ENCODE measurements around the gene CCNB2.
A peak's percentile ranks its signal among the peaks of the same experiment; 100 is the strongest.
"Not testable (repeated sequence)": the region's sequence is repeated elsewhere in the genome, so short reads cannot be mapped to it uniquely, and the experiment has no call there.

CCNB2 gene

DNA sequence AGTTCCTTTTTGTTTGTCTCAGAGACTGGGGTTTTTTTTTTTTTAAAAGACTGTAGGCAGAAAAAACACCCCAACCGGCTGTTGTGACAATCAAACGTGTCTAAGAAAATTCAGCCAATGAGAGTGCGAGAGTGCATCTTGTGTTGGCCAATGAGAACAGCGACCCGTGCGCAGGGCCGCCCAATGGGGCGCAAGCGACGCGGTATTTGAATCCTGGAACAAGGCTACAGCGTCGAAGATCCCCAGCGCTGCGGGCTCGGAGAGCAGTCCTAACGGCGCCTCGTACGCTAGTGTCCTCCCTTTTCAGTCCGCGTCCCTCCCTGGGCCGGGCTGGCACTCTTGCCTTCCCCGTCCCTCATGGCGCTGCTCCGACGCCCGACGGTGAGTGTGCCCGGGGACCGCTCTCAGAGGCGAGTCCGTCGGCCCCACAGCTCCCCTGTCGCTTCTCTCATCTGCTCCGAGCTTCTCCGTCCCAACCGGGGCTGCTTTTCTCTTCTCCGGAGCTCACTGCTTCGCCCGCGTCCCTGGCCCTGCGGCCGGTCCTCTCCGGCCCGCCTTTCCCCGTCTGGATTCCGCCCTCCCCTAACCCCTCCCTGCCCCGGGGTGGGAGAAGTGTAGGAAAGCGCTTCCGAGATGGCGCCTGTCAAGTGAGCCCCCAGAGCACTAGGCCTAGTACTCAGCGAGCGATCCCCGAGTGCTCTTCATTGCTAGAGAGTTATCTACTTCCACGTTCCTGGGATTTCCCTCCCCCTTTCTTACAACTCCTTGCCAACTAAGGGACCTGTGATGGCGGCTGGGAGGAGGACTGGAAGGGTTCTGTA, at the start of gene CCNB2:
TSS of gene CCNB2 (plus strand) at position 235 of the 821 bp plus-strand sequence. CDS start at position 358, 123 bp downstream.
- peak; percentile 96 for DNase-seq

DNA sequence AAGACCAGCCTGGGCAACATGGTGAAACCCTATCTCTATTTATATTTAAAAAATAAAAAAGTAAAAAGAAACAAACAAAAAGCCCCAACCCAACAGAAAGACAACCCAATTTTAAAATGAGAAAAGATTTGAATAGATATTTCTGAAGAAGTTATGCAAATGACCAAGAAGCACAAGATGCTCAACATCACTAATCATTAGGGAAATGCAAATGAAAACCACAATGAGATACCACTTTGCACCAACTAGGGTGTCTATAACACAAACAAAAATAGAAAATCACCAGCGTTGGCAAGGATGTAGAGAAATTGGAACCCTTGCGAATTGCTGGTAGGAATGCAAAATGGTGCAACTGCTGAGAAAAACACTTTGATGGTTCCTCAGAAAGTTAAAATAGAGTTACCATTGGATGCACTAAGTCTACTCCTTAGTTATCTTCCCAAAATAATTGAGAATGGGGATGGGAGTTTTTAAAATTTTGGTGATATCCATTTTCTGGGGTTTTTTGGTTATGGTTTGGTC, 45.8 kb upstream of the CCNB2 start:
- DNase-seq, result no peak

DNA sequence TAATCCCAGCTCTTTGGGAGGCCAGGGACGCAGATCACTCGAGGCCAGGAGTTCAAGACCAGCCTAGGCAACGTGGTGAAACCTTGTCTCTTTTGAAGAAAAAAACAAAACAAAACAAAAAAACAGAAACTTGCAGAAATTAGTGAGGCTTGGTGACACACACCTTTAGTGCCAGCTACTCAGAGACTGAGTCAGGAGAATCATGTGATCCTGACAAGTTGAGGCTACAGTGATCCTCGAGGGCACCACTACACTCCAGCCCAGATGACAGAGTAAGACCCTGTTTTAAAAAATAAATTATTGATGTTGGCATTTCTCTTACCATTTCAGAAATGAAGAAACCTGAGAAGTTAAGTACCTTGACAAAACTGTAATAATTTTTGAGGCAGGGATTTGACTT, 44.6 kb upstream of the CCNB2 start:
- no peak for DNase-seq

DNA sequence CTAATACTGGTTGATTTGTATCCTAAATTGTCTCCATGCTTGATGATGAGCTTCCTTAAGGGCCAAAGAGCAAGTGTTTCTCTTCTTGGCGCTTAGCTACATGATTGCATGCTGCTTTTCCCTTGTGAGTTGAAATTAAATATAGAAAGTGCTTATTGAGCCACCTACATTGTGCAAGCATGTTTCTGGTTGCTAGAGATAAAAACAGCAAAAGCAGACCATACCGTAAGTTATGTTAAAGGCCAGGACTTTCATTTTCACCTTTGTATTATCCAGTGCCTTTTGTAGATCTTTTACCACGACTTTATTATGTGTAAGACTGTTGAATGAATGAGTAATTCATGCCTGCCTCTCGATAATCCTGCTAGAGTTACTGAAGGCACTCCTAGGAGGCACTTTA, 41.9 kb upstream of the CCNB2 start:
- peak; percentile 62 for DNase-seq

DNA sequence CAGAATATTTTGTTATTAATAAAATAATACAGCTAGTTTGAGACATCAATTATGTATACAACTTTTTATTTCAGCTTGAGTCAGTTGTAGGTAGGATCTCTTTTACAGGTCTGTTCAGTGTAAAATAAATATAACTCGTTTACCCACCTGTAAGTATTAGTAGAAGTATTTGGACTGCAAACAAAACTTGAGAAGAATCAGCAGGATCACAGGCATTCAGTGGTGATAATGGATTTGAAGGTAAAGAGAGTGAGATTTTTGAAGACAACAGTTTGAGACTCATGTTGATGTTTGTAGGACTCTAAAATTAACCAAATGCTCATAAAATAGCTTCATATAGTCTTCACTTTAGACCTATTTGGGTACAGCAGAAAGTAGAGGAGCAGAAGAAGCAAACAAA, 35.5 kb upstream of the CCNB2 start:
- no peak for DNase-seq

DNA sequence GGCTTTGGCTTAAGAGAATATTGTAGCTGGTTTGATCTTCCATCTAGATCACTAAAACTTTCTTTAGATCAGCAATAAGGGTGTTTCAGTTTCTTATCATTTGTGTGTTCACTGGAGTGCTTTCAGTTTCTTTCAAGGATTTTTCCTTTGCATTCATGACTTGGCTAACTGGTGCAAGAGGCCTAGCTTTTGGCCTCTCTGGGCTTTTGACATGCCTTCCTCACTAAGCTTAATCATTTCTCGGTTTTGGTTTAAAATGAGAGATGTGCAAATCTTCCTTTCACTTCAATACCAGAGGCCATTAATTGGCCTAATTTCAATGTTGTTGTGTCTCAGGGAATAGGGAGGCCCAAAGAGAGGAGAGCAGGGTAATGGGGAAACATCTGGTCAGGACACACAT, 30.3 kb upstream of the CCNB2 start:
- peak; percentile 58 for DNase-seq

DNA sequence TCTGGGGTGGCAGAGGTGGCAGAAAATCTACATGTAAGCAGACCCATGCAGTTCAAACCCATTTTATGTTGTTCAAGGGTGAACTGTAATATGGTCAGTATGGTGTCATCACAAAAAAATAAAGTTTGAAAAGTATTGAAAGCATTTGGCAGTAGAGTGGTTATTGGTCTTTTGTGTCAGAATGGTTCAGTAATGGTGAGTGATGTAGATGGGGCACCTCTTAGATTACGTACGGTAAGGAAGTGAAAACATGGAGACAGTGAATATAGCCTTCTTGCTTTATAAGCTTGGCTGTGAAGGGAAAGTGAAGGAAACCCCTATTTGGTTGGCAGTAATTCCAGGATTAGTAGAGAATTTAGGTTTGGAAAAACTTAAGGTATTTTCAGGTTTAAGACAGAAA, 17.2 kb upstream of the CCNB2 start:
- DNase-seq, result no peak

DNA sequence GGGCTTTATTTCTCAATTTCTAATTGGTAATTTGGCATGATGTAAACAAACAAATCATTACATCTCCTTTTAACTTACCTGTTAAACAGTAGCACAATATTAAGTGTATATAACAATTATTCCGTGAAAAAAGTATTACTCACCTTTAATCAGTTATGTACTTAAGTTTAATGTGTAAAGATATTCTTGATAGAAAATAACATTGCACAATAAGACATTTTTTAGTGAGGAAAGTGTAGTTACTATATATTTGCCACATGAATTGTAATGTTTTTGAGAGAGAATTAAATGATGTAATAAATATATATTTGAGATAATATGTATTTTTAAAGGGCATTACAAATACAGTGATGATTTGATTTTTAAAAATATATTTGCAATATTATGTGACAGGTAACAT, 10.9 kb upstream of the CCNB2 start:
- DNase-seq, result no peak

DNA sequence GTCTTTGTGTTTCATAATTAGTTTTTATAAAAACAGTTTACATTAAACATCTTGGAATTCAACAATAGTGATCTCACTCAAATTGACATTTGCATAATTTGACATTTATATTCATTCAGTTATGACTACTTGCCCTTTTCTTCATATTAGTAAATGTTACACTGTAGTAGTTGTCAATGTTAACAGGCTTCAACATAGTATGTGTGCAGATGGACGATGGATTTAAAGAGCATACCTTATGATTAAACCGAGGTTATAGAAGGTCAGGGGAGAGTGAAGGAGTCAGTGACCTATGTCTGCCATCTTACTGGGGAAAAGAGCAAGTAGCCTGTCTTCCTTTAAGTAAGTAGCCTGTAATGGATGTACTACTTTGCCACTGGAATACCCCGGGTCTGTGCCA, 8.5 kb upstream of the CCNB2 start:
- DNase-seq, result no peak

DNA sequence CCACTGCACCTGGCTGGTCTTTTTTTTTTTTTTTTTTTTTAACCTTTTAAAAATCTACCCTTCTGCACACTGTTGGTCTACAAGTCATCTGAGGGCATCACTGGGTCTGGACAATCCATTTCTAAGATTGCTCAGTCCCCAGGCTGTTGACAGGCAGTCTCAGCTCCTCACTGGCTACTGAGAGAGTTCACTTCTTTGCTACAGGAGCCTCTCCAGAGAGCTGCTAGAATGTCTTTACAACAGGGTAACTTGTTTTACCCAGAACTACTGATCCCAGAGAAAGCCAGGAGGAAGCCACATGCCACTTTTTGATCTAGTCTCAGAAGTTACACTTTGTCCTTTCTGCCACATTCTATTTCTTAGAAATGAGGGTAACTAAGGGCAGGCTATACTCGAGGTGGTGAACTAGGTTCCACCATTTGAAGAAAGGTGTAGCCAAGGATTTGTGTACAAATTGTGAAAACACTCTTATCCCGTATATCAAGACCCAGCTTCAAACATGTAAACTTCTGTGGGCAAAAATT, 5.7 kb upstream of the CCNB2 start:
- no peak for DNase-seq

DNA sequence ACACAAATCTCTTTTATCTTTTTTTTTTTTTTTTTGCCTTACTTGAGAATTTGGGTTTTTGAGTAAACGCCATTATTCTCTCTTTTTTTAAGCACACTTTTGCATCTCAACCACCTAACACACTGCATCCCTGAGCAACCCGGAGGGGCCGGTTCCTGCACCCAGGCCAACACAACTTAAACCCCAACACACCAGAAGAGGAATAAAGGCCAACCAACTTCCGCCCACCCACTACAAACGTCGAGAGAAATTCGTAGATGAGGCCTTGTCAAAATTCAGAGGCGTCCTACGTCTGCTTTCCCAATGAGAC, 389 bp upstream of the CCNB2 start:
- DNase-seq, result no peak

DNA sequence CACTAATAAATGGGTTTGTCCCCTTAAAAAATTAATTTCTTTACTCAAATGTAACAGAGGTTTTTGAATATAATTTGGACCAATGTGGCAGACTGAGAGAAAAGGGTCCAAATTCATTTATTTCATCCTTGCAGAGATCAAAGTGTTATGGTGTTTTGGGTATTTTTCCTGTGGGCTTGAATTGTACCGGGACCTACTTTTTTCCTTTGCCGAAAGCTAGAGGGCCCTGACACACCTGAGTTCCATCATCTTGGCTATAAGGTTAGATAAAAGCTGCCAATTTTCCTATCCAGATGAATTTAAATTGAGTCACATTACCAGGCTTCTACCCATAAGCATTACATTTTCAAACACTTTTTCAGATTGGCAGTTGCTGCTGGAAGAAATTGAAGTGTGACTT, 908 bp downstream of the CCNB2 start:
- DNase-seq, result no peak

DNA sequence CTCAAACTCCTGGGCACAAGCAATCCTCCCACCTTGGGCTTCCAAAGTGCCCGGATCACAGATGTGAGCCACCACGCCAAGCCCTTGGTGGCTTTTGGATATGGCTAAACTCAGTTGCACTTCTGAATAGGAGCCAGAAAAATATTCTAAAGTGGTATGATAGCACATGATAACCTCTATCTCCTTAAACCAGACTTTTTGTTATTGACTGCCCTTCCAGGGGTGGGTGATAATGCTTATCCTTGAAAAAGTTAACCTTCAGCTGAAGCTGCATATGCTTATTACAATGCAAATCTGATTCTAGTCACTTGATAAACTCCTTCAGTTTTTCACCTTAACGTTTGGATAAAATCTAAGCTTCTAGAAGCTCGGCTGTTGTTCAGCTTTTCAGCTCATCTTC, 6.3 kb downstream of the CCNB2 start:
- no peak for DNase-seq

DNA sequence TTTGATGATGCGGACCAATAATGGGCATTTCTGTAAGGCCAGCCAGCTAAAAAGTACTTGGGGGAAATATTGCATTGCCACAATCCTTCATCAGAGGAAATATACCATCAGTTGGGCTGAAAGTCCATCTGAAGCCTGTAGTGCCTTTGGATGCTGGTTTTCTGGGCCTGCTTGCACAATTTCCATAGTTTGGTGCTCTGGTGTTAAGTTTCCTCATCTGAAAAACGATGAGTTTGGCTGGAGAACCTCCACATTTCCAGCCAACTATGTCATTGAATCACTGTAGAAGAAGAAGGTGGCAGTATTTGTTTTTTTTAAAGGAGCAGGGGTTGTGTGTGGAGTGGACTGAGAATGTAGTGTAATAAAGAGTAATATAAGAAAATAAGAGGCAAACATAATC, 10.1 kb downstream of the CCNB2 start:
- no peak for DNase-seq

DNA sequence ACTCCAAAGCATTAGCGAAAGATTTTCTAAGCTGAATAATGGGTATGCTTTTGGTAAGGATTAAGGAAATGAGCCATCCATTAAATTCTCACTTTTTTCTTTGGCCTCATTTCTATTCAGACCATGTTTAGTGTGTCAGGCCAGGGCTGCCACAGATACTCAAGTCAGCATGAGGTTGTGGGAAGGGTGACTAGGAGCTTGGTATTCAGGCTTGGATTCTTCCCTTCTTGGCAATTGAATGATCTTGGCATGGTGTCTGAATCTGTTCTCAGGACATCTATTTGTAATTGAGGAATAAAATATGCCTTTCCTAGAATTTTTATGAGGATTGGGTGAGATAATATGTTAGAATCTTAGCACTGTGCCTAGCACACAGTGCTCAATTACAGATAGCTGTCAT, 11.2 kb downstream of the CCNB2 start:
- DNase-seq, result no peak

DNA sequence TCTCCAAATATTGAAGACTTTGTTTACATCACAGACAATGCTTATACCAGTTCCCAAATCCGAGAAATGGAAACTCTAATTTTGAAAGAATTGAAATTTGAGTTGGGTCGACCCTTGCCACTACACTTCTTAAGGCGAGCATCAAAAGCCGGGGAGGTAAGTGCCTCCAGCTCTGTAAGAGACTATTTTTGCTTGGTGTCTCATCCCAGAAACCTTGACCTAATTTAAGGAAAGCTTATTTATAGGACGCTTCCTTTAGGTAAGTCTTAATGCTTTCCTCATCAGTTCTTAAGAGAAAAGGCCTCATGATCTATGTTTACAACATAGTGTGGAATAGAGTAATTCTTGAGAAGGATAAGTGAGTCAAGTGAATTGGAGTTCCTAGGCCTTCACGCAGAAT, 11.8 kb downstream of the CCNB2 start:
- DNase-seq, result no peak

DNA sequence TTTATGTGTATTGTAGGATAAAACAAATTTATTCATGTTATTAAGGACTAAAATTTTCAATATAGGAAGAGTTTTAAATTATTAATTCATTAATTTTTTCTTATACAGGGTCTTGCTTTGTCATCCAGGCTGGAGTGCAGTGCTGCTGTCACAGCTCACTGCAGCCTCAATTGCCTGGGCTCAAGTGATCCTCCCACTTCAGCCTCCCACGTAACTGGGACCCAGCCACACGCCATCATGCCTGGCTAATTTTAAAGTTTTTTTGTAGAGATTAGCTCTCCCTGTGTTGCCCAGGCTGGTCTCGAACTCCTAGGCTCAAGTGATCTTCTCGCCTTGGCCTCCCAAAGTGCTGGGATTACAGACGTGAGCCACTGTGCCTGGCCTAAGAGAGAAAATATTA, 14.7 kb downstream of the CCNB2 start:
- DNase-seq, result no peak

DNA sequence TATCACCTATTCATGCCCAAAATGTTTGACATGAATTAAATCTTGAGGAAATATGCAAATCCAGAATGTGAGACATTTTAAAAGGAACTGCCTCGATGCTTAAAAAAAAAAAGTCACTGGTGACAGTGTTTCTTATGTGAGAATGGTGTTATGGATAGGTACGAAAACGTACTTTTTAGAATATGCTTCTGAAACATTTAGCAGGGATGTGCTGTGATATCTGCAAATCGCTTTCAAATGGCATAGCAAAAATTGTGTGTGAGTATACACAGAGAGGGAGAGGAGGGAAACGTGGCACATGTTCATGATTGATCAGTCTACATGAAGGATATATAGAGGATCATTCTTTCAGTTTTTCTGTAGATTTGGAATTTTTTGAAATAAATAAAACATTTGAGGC, 16.0 kb downstream of the CCNB2 start:
- no peak for DNase-seq

DNA sequence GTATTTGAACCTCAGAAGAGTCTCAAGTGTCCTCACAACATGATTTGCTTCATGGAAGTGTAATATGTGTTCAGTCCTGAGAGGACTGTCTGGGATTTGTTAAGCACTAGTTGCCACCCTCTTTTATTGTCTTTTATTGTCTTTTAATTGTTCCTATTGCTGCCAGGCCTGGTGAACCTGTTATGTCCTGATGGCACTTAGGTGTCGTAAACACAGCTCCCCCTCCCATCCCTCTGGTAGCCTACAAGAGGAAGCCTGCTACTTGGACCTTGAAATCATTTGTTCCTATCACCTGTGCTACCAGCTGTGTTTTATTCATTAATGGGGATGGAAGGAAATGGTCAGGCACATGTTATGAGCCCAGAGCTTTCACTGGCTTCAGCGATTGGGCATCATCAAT, 19.3 kb downstream of the CCNB2 start:
- DNase-seq, result no peak

DNA sequence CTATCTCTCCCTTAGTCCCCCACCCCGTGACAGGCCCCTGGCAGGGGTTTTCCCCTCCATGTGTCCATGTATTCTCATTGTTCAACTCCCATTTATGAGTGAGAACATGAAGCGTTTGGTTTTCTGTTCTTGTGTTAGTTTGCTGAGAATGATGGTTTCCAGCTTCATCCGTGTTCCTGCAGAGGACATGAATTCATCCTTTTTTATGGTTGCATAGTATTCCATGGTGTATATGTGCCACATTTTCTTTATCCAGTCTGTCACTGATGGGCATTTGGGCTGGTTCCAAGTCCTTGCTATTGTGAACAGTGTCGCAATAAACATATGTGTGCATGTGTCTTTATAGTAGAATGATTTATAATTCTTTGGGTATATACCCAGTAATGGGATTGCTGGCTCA, 20.7 kb downstream of the CCNB2 start:
- DNase-seq, result not testable (repeated sequence)

DNA sequence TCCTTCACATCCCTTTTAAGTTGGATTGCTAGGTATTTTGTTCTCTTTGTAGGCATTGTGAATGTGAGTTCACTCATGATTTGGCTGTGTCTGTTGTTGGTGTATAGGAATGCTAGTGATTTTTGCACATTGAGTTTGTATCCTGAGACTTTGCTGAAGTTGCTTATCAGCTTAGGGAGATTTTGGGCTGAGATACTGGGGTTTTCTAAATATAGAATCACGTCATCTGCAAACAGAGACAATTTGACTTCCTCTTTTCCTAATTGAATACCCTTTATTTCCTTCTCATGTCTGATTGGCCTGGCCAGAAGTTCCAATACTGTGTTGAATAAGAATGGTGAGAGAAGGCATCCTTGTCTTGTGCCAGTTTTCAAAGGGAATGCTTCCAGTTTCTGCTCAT, 22.3 kb downstream of the CCNB2 start:
- peak; percentile 16 for DNase-seq

DNA sequence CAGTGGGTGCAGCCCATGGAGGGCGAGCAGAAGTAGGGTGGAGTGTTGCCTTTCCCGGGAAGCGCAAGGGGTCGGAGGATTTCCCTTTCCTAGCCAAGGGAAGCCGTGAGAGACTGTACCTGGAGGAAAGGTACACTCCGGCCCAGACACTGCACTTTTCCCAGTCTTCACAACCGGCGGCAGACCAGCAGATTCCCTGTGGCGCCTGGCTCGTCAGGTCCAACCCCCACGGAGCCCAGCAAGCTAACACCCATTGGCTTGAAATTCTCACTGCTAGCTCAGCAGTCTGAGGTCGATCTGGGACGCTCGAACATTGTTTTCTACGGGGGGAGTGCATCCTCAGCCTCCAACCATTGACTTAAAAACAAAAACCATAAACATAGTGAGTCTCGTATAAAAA, 26.5 kb downstream of the CCNB2 start:
- no peak for DNase-seq

DNA sequence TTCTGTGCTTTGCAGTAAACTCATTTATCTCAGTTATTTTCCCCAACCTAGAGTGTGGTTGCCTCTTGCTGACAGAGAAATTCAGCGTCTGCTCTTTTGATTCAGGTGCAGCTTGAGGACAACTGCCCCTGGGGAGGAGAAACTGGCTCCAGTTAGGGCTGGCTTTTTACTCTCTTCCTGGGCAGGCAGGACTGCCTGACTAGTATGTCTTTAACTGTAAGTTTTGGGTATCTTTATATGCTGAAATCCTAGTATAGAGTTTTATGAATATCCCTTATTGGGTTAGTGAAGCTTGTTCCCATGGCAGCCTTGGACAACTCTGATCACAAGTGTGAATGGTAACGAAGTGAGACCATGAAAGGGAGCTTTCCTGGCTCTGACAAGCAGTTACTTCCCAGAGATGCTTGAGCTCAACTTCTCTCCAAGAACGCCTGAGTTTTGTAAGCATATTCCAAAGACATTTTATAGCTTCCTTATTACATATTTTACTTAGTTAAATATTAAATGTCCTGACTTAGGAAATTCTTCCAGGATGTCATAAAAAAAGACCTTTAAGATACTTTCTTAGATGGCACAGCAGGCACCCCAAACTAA, 27.1 kb downstream of the CCNB2 start:
- no peak for DNase-seq

DNA sequence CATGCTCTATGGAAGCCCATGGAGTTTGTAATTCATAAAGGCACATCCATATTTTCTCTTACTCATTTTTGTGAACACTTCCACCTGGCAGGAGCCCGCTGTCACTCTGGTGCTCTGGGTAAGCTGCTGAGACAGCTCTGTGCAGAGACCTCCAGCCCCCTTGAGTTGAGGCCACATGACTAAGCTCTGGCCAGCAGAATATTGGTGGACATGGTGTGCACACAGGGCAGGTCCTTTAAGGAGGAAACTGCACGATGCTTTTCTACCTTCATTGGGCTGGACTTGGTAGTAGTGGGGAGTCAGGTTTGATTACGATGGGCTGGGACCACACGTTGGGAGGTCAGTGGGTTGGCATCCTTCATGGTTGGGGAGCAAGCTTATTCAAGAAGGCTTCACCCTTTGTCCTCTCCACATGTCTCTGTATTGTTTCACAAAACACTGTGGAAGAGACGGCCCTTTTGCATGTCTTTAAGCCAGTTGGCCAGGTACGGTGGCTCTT, 29.0 kb downstream of the CCNB2 start:
- no peak for DNase-seq
